ENCODE results near the gene ZNF789.
A peak's percentile ranks its signal among the peaks of the same experiment; 100 is the strongest.
"Not testable (repeated sequence)": the region's sequence is repeated elsewhere in the genome, so short reads cannot be mapped to it uniquely, and the experiment has no call there.

The ZNF789 gene

GRCh38 chr7:99472561-99473314 is at the start of gene ZNF789:
ZNF789 (plus strand) TSS chr7:99472890; CDS start chr7:99476457, 3,567 bp downstream.
- DNase-seq = peak; percentile 75

DNA sequence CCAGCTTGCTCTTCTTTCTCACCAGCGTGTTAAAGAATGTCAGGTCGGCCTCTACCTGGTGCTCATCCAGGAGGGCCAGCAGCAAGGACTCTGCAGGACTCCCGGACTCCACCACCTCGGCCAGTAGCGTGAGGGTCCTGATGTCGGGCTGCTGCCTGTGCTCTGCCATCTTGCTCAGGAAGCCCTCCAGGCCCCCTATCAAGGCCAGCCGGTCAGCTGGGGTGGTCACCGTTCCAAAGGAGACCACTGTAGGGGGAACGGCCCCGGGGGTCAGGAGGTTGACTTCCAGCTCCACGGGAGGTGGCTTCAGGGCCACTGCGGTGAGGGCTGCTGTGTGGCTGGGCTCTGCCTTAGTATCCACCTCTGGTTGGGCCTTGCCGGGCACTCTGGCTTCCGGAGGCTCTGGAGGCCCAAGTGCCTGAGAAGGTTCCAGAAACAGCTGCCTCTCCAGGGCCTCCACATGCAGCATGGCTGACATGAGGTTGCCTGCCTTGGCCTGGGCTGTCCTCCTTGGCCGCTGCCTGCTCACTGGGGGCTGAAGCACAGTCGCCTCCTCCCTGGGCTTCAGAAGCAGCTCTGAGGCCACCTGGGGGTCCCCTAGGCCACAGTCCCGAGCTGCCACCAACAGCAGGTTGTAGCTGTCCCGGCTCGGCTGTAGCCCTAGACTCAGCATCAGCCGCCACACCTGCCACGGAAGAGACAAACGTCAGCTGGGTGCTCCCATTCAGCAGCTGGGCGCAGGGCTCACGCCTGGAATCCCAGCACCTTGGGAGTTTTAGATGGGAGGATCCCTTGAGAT is 47.6 kb upstream of the ZNF789 start:
- DNase-seq = no peak

GRCh38 chr7:99428972-99429566 is 43.6 kb upstream of the ZNF789 start:
- DNase-seq = no peak

DNA sequence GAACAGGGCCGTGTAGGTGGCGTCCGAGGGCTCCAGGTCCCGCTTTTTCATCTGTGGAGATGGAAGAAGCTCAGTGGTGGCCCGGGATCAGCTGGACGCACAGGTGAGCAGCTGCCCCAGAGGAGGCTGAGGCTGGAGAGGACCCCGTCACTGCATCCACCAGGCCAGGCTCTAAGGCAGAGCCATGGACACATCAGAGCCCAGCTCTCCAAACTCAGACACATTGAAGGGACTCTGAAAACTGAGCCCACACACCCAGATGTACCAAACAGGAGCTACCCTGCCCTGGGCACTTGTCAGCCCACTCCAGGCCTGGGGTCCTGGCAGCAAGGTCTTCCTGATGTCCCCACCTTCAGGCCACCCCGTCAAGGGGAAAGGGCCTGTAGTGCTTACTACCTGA is 42.9 kb upstream of the ZNF789 start:
- no peak for DNase-seq

DNA sequence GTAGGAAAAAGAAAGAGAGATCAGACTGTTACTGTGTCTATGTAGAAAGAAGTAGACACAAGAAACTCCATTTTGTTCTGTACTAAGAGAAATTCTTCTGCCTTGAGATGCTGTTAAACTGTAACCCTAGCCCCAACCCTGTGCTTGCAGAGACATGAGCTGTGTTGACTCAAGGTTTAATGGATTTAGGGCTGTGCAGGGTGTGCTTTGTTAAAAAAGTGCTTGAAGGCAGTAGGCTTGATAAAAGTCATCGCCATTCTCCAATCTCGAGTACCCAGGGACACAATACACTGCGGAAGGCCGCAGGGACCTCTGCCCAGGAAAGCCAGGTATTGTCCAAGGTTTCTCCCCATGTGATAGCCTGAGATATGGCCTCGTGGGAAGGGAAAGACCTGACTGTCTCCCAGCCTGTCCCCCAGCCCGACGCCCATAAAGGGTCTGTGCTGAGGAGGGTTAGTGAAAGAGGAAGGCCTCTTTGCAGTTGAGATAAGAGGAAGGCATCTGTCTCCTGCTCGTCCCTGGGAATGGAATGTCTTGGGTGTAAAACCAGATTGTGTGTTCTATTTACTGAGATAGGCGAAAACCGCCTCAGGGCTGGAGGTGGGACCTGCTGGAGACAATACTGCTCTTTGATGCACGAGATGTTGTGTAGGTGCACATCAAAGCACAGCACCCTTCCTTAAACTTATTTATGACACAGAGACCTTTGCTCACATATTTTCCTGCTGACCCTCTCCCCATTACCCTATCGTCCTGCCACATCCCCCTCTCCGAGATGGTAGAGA is 40.7 kb upstream of the ZNF789 start:
- DNase-seq = not testable (repeated sequence)

- no peak for DNase-seq
Measured at GRCh38 chr7:99433158-99433557, 39.5 kb upstream of the ZNF789 start.

GRCh38 chr7:99437946-99438572 is 34.6 kb upstream of the ZNF789 start:
- no peak for DNase-seq

- peak; percentile 93 for DNase-seq
Measured at GRCh38 chr7:99438573-99439480, 33.9 kb upstream of the ZNF789 start, which contains the start of the genes CPSF4 and PTCD1. CPSF4 (plus strand) TSS chr7:99438943; CDS start chr7:99439083, 140 bp downstream. PTCD1 (minus strand) TSS chr7:99438798; CDS start chr7:99435242, 3,556 bp downstream.

DNA sequence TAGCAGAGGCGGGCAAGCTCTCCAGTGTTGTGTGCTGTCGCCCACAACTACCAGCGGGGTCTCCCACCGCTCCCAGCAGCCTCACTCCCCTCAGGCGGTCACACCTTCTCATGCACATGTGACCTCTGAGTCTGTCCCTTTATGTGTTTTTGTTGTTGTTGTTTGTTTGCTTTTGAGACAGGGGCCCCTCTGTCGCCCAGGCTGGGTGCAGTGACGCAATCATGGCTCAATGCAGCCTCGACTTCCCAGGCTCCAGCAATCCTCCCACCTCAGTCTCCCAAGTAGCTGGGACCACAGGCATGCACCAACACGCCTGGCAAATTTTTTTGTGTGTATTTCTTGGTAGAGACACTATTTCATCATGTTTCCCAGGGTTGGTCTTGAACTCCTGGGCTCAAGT is 32.5 kb upstream of the ZNF789 start:
- DNase-seq = no peak

DNA sequence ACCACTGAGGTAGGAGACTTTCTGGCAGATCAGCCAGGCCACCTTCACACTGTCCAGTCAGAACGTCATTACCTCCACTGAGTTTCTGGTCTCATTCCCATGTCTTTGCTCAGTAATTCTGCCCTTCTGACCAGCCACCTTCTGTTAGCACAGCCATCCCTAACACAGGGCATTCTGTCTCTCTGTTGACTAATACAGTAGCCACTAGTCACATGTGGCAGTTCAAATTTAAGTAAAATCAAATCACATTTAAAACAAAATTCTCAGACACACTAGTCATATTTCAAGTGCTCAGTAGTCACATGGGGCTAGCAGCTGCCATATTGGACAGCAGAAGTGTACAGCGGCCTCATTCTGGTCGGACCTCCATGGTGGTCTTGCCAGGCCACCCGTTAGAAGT is 26.6 kb upstream of the ZNF789 start:
- no peak for DNase-seq

GRCh38 chr7:99447943-99448342 is 24.7 kb upstream of the ZNF789 start:
- DNase-seq = no peak

DNA sequence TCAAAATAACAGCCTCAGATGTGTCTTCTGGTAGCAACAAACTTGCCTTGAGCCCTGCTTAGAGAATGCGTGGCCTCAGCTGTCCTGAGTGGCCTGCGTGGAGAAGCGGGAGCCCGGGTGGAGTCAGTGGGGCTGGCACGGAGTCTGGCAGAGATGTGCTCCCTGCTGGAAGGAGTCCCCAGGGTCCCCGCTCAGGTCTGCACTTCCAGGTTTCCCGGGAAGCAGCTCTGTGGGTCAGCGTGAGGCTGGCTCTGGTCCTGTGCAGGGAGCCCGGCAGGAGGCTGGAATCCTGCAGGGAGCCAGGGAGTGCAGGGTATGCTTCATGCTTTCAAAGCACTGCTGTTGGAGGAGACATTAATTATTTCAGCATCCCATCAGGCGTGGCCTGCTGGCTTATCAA is 23.8 kb upstream of the ZNF789 start:
- DNase-seq = no peak

- no peak for DNase-seq
Measured at GRCh38 chr7:99449326-99449725, 23.4 kb upstream of the ZNF789 start.

DNA sequence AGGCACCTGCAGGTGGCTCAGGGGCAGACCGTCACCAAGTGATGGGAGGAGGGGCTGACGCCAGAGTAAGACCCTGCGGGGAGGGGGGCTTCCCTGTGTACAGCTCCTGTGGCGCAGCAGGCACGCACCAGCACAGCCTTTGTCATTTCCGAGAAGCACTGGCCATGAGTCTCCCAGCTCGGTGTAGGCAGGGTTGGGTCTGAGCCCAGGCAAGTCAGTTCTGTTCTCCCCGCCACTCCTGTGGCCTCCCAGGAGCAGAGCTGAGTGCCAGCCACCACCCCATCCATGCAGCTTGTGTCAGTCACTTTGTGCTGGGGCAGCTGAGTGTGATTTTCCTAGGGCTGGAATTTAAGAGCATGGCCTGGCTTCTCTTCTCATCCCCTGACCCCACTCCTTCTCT is 20.8 kb upstream of the ZNF789 start:
- DNase-seq = no peak

- DNase-seq = no peak
Measured at GRCh38 chr7:99452541-99452940, 20.1 kb upstream of the ZNF789 start.

GRCh38 chr7:99453105-99453504 is 19.6 kb upstream of the ZNF789 start:
- no peak for DNase-seq

DNA sequence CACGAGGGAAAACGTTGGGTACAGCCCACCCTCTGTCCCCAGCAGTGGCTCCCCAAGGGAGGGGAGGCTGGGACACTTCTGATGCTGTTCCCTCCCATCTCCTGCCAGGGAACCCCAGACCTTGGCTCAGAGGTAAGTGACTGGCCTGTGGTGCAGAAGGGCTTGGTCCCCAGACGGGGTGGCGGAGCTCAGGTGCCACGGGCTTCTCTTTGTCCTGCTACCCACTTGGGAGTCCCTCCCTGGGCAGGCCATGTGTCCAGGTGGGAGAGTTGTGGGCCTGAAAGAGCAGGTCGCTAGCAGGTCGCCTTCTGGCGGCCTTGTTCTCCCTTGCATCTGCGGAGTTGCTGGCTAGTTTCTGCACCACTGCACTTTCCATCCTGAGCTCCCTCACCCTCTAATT is 16.8 kb upstream of the ZNF789 start:
- no peak for DNase-seq

GRCh38 chr7:99456288-99456687 is 16.4 kb upstream of the ZNF789 start:
- DNase-seq = no peak

DNA sequence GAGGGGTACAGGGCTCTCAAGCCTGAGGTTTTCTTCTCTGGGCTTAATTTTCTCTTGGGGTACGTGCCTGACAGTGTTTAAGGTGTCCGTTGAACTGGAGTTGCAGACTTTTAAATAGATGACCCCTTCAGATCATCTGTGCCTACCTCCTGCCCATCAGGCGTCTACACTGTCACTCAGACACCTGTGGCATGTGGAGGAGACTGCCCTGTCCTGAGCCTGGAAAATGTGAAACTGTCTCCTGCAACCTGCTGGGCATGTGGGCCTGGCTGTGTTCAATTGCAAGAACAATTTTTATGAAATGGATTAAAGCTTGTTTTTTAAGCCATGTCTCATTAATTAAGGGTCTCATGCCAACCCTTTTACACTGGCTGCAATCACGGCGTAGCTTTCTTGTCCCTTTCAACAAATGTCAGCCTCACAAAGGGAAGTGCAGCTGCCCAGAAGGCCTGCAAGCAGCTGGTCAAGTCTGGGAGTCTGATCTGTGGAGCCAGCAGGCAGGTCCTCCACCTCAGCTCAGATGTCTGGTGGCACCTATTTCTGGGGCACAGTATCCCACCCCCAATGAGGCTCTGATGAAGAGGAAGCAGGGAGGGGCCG is 15.5 kb upstream of the ZNF789 start:
- DNase-seq = no peak

GRCh38 chr7:99457650-99458493 is 14.8 kb upstream of the ZNF789 start:
- DNase-seq = no peak
